Measurements from ENCODE around the gene SLC16A4. TPM values are rescaled to one million over a fixed set of nuclear protein-coding genes. Genes with fewer than 3 reads are reported as not detected.

Gene SLC16A4
- total RNA-seq, 1 experiment from 2014 or later: 0.28 TPM

GRCh38 chr1:110339407-110340206 is 51.2 kb downstream of the SLC16A4 start (continued):
- no peak for TF ChIP-seq NFE2L1 (CRISPR knock-in tag; IDR thresholded peaks at IDR 0.05)
- no peak for TF ChIP-seq ZMAT4 (CRISPR knock-in tag; IDR thresholded peaks at IDR 0.05)
- TF ChIP-seq ZSCAN18 (CRISPR knock-in tag; IDR thresholded peaks at IDR 0.05): no peak
- TF ChIP-seq SMAD3 (CRISPR knock-in tag; IDR thresholded peaks at IDR 0.05; ENCODE audit: borderline replicate concordance): no peak
- TF ChIP-seq KAT7 (CRISPR knock-in tag; IDR thresholded peaks at IDR 0.05; ENCODE audit: borderline replicate concordance): no peak
- TF ChIP-seq GABPB1 (CRISPR knock-in tag; IDR thresholded peaks at IDR 0.05): no peak
- peak; percentile 82; the same call in 1 of the 2 replicates for TF ChIP-seq ZNF232 (CRISPR knock-in tag; IDR thresholded peaks at IDR 0.05)
- TF ChIP-seq IRF2 (CRISPR knock-in tag; IDR thresholded peaks at IDR 0.05; ENCODE audit: borderline replicate concordance, low read depth): no peak
- TF ChIP-seq FOXK1 (CRISPR knock-in tag; IDR thresholded peaks at IDR 0.05): no peak; the same call in 1 of the 2 replicates
- TF ChIP-seq ATF2 (CRISPR knock-in tag; IDR thresholded peaks at IDR 0.05; ENCODE audit: borderline replicate concordance, low read depth): no peak
- TF ChIP-seq ZNF281 (CRISPR knock-in tag; IDR thresholded peaks at IDR 0.05): no peak
- TF ChIP-seq EMX1 (CRISPR knock-in tag; IDR thresholded peaks at IDR 0.05): no peak
- no peak for TF ChIP-seq ZNF416 (CRISPR knock-in tag; IDR thresholded peaks at IDR 0.05)
- no peak for TF ChIP-seq ZNF423 (CRISPR knock-in tag; IDR thresholded peaks at IDR 0.05)
- TF ChIP-seq MAX (CRISPR knock-in tag; IDR thresholded peaks at IDR 0.05): peak; percentile 41; the same call in 1 of the 2 replicates
- no peak for TF ChIP-seq ZBTB21 (CRISPR knock-in tag; IDR thresholded peaks at IDR 0.05; ENCODE audit: borderline replicate concordance)
- no peak for TF ChIP-seq ESRRA (CRISPR knock-in tag; IDR thresholded peaks at IDR 0.05; ENCODE audit: borderline replicate concordance)
- no peak for TF ChIP-seq ERG (CRISPR knock-in tag; IDR thresholded peaks at IDR 0.05)
- no peak for TF ChIP-seq GTF2I (CRISPR knock-in tag; conservative IDR thresholded peaks at IDR 0.05)
- TF ChIP-seq ZNF396 (CRISPR knock-in tag; IDR thresholded peaks at IDR 0.05; ENCODE audit: borderline replicate concordance): no peak
- no peak for TF ChIP-seq NFYB (CRISPR knock-in tag; conservative IDR thresholded peaks at IDR 0.05; ENCODE audit: low read depth)
- TF ChIP-seq PRDM15 (CRISPR knock-in tag; IDR thresholded peaks at IDR 0.05): no peak
- peak; percentile 79 for TF ChIP-seq TEAD1 (CRISPR knock-in tag; IDR thresholded peaks at IDR 0.05)
- TF ChIP-seq TP53 (CRISPR knock-in tag; IDR thresholded peaks at IDR 0.05): no peak
- TF ChIP-seq CTCF (IDR thresholded peaks at IDR 0.05): no peak
